Caco-2 (cell line): ENCODE results near the gene GNG3. TPM values are rescaled to one million over a fixed set of nuclear protein-coding genes. Genes with fewer than 3 reads are reported as not detected.
"Not testable (repeated sequence)": the region's sequence is repeated elsewhere in the genome, so short reads cannot be mapped to it uniquely, and the experiment has no call there.

Experiments used
- BruUV-seq: library from RNA; stranded (reverse); fragments of 400-500 nt; replicated peaks from 2 replicates; lab custom pipeline; 2021; lab: Mats Ljungman, UMichigan
- CTCF ChIA-PET: fragments of 300-600 bp; sonication (Branson Sonifier 250); formaldehyde crosslinking; loops from one replicate; lab custom pipeline; 2022; ENCODE audit warnings: antibody characterized with exemption; lab: Charles Lee
- POLR2A ChIA-PET: fragments of 300-600 bp; sonication (Branson Sonifier 250); formaldehyde crosslinking; loops from one replicate; lab custom pipeline; 2022; ENCODE audit warnings: antibody characterized with exemption; lab: Charles Lee
- DNase-seq, 2 experiments: peaks; one replicate each; pipeline versions ENCODE4 v3.0.0 to v3.0.0-alpha.2; 2020 to 2022
- H3K27me3 ChIP-seq: replicated peaks from 2 replicates; pipeline ENCODE4 v1.6.0; 2011; ENCODE audit warnings: low read length; ENCODE audit not compliant: control insufficient read depth, insufficient read depth
- H3K36me3 ChIP-seq: 2 replicates; pipeline ENCODE4 v1.5.1; 2011; ENCODE audit warnings: low read length; ENCODE audit not compliant: control insufficient read depth, insufficient read depth
- H3K4me1 ChIP-seq: fragments of 250-450 bp; sonication (Bioruptor Pico); 2 replicates; pipeline ENCODE4 v1.5.1; 2020; ENCODE audit warnings: mild to moderate bottlenecking
- H3K4me3 ChIP-seq: 2 replicates; pipeline ENCODE4 v1.5.1; 2011; ENCODE audit warnings: low read depth, mild to moderate bottlenecking, control low read depth, low read length
- H3K9me3 ChIP-seq: fragments of 250-450 bp; sonication (Bioruptor Pico); 2 replicates; pipeline ENCODE4 v1.5.1; 2020; ENCODE audit warnings: mild to moderate bottlenecking, moderate library complexity
- H3K27ac Mint-ChIP-seq: one replicate; pipeline ENCODE4 v1.8.0; 2022; ENCODE audit warnings: mixed read lengths; ENCODE audit not compliant: unreplicated experiment
- H3K27me3 Mint-ChIP-seq: one replicate; pipeline ENCODE4 v1.8.0; 2022; ENCODE audit warnings: mixed read lengths; ENCODE audit not compliant: insufficient read depth, unreplicated experiment
- H3K36me3 Mint-ChIP-seq: one replicate; pipeline ENCODE4 v1.8.0; 2022; ENCODE audit warnings: mild to moderate bottlenecking, mixed read lengths; ENCODE audit not compliant: insufficient read depth, unreplicated experiment
- H3K4me1 Mint-ChIP-seq: one replicate; pipeline ENCODE4 v1.8.0; 2022; ENCODE audit warnings: low read depth, mixed read lengths; ENCODE audit not compliant: unreplicated experiment
- H3K4me3 Mint-ChIP-seq: one replicate; pipeline ENCODE4 v1.8.0; 2022; ENCODE audit warnings: mild to moderate bottlenecking, moderate library complexity, mixed read lengths; ENCODE audit not compliant: unreplicated experiment
- H3K9me3 Mint-ChIP-seq: one replicate; pipeline ENCODE4 v1.8.0; 2022; ENCODE audit warnings: mixed read lengths; ENCODE audit not compliant: unreplicated experiment
- CTCF ChIP-seq, 2 experiments: fragments of 200-600 bp in 1 of 2; IDR thresholded peaks; 1 replicate in 1 of 2; 2 replicates in 1 of 2; pipeline versions ENCODE4 v1.5.1 to v1.8.0; 2011 to 2022; ENCODE audit warnings: antibody characterized with exemption in 1 of 2, control low read depth in 1 of 2, inconsistent platforms in 1 of 2, low read depth in 1 of 2, low read length in 1 of 2, mild to moderate bottlenecking in 1 of 2, moderate library complexity in 1 of 2; ENCODE audit not compliant: insufficient read depth in 1 of 2, severe bottlenecking in 1 of 2, unreplicated experiment in 1 of 2
- intact Hi-C: fragments of 100-400 bp; cut with micrococcal nuclease; formaldehyde crosslinking; loops from one replicate; pipeline ENCODE4 v1.10.0; 2022; ENCODE audit not compliant: unreplicated experiment
- total RNA-seq: library from RNA; stranded (reverse); gene quantifications from 2 replicates; pipeline ENCODE4 v1.2.3, GENCODE V29; 2022

The GNG3 gene
- total RNA-seq, 1 experiment from 2014 or later, result not detected

- H3K4me3 ChIP-seq, result no peak overlapping the region
- Mint-ChIP-seq H3K4me3 (no peak overlapping the region), H3K27me3 (no peaks in the 10 kb centered on the region), H3K27ac (no peak overlapping the region), H3K4me1 (peaks cover 6% of the 10 kb centered on the region), H3K36me3 (peaks cover 60% of the 10 kb centered on the region), H3K9me3 (no peaks in the 10 kb centered on the region)
- BruUV-seq, result no TSS peak
- CTCF ChIA-PET, result interaction anchor here (0.6 to 1.5 kb wide), 8 partner anchors 11 to 288 kb away, joined by 3 to 10 read pairs (median 4); partner anchors contain the start of gene ZBTB3
- peak; percentile 70 to 77 for DNase-seq
- intact Hi-C loops, result loop anchor here (1.0 kb wide), 1 partner anchor 15 kb away; the partner anchor contains the start of gene UBXN1
- no peaks in the 10 kb centered on the region for H3K9me3 ChIP-seq
- peak; percentile 64 to 82 for TF ChIP-seq CTCF (IDR thresholded peaks at IDR 0.05; ENCODE audit: insufficient read depth in 1 of 2, low read depth in 1 of 2, low read length in 1 of 2, severe bottlenecking in 1 of 2, unreplicated experiment in 1 of 2)
- H3K4me1 ChIP-seq, result no peaks in the 10 kb centered on the region
- POLR2A ChIA-PET, result interaction anchor here (0.5 to 1.7 kb wide), 3 partner anchors 35 to 145 kb away, joined by 3 to 4 read pairs (median 4); partner anchors contain the start of gene TUT1
- H3K27me3 ChIP-seq, result no peaks in the 10 kb centered on the region
- peaks cover 2% of the 10 kb centered on the region for H3K36me3 ChIP-seq
Measured at GRCh38 chr11:62694455-62695167, 12.9 kb upstream of the GNG3 start.

- no peaks in the 10 kb centered on the region for H3K9me3 Mint-ChIP-seq
- ChIA-PET POLR2A (no interaction called here), CTCF (interaction anchor here (0.6 kb wide), 1 partner anchor 135 kb away, joined by 14 read pairs; no protein-coding TSS in a partner anchor)
- peaks cover 16% of the 10 kb centered on the region for H3K4me1 Mint-ChIP-seq
- H3K4me3 ChIP-seq, result no peak overlapping the region
- H3K36me3 Mint-ChIP-seq, result peaks cover 67% of the 10 kb centered on the region
- no peak for DNase-seq
- peaks cover 9% of the 10 kb centered on the region; the same call in 1 of the 2 replicates for H3K4me1 ChIP-seq
- no peak overlapping the region for H3K4me3 Mint-ChIP-seq
- H3K27ac Mint-ChIP-seq, result no peak overlapping the region
- BruUV-seq, result no TSS peak
- no peaks in the 10 kb centered on the region; the same call in none of the 2 replicates for H3K36me3 ChIP-seq
- intact Hi-C loops, result no loop called here
- H3K27me3 ChIP-seq, result no peaks in the 10 kb centered on the region
- no peak for TF ChIP-seq CTCF (IDR thresholded peaks at IDR 0.05; ENCODE audit: insufficient read depth in 1 of 2, low read depth in 1 of 2, low read length in 1 of 2, severe bottlenecking in 1 of 2, unreplicated experiment in 1 of 2)
- no peaks in the 10 kb centered on the region for H3K27me3 Mint-ChIP-seq
- no peaks in the 10 kb centered on the region for H3K9me3 ChIP-seq
Measured at GRCh38 chr11:62702246-62702645, 5.2 kb upstream of the GNG3 start.

GRCh38 chr11:62703921-62704320 lies 3.6 kb upstream of the GNG3 start:
- H3K27ac Mint-ChIP-seq, H3K9me3 Mint-ChIP-seq, H3K36me3 ChIP-seq, H3K27me3 ChIP-seq, H3K4me3 Mint-ChIP-seq, CTCF ChIA-PET, H3K27me3 Mint-ChIP-seq, POLR2A ChIA-PET, H3K4me1 ChIP-seq, H3K9me3 ChIP-seq, DNase-seq, H3K4me3 ChIP-seq, intact Hi-C loops, BruUV-seq: not testable (repeated sequence)
- peaks cover 18% of the 10 kb centered on the region for H3K4me1 Mint-ChIP-seq
- peaks cover 70% of the 10 kb centered on the region for H3K36me3 Mint-ChIP-seq
